ENCODE data around the gene LZTS3. TPM values are rescaled to one million over a fixed set of nuclear protein-coding genes. Genes with fewer than 3 reads are reported as not detected.
"Not testable (repeated sequence)": the region's sequence is repeated elsewhere in the genome, so short reads cannot be mapped to it uniquely, and the experiment has no call there.

LZTS3 gene
- not detected for polyA plus RNA-seq

- Mint-ChIP-seq H3K4me3 (peak within 1 kb of the TSS; percentile 77 to 87 (median 83)), H3K27ac (peak within 1 kb of the TSS in 4 of 6 donors; percentile 32 to 87 (median 53)), H3K9me3 (no peaks in the 10 kb centered on the region), H3K4me1 (peaks cover 11 to 17% of the 10 kb centered on the region in 2 donors), H3K27me3 (ENCODE audit: low read depth in 3 of 3) (peaks cover 17 to 25% (median 23%) of the 10 kb centered on the region in 3 donors), H3K36me3 (peaks cover 0 to 5% (median 0%) of the 10 kb centered on the region in 3 donors)
- peak; percentile 72 to 77 (median 76) for DNase-seq
Measured at GRCh38 chr20:3172933-3173609, at the start of gene LZTS3. Gene LZTS3 (minus strand): TSS chr20:3173549. CDS start chr20:3167163, 6,386 bp downstream.

DNA sequence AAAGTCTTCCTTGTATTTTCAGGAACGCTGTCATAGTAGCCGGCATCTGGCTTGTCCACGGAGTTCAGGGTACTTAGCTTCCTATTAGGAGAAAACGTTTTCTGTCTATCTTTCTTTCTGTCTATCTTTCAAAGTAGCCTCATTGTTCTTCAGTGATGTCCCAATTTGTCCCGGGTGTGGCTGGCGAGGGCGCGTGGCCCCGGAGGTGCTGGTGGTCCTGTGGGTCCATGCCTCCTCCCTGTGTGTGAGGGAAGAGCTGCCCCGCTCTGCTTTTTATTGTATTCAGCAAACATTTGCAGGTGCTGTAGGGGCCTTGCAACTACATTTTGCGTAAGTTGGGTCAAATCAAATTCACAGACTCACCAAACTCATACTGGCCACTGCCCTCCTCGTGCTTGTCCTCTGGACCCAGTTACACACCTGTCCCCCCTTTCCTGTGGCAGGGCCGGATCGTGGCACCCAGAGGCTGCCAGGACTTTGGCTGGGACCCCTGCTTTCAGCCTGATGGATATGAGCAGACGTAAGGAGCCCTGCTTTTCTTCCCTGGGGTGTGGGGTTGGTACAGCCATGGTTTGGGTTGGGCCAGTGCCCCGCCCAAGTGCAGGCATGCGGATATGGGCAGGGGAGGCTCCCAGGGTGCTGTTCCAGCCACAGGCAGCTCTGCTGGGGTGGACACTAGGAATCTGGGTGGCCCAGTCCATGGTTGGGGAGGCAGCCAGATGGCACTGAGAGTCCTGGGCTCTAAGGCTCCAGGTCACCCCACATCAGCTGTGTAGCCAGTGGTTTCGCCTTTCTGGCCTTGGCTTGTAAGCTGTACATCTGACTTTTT, 48.3 kb upstream of the LZTS3 start:
- no peaks in the 10 kb centered on the region for H3K9me3 Mint-ChIP-seq
- no peak overlapping the region for H3K27ac Mint-ChIP-seq
- peaks cover 0 to 7% of the 10 kb centered on the region in 2 donors for H3K4me1 Mint-ChIP-seq
- no peak for DNase-seq
- peaks cover 0 to 2% (median 0%) of the 10 kb centered on the region in 3 donors for H3K27me3 Mint-ChIP-seq (ENCODE audit: low read depth in 3 of 3)
- no peak overlapping the region for H3K4me3 Mint-ChIP-seq
- H3K36me3 Mint-ChIP-seq, result peaks cover 0 to 11% (median 9%) of the 10 kb centered on the region in 3 donors

DNA sequence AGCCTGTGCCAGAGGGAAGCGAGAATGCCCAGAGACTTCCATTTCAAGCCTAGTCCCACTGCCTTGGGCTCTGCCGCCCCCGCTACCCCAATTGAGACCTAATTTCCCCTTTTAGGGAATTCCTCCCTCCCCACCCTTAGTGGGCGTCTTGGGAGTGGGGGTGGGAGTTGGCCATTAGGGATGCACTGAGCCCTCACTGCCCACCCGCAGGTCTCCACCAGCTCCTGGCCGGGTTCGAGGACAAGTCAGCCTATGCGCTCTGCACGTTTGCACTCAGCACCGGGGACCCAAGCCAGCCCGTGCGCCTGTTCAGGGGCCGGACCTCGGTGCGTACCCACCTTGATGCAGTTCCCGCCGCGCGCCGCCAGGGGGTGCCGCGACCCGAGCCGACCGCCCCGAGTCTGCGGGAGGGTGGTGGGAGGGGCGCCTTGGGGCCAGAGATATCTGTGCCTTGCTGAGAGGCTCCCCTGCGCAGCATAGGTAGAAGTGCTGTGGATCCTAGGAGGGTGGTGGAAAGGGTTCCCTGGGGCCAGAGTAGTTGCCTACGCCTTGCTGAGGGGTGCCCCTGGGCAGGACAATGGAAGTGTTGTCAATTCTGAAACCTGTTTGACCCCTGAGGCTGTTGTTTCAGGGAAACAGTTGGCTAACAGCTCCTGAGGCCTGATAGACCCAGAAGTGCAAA, 45.1 kb upstream of the LZTS3 start:
- peaks cover 0 to 7% of the 10 kb centered on the region in 2 donors for H3K4me1 Mint-ChIP-seq
- H3K27me3 Mint-ChIP-seq (ENCODE audit: low read depth in 3 of 3), result peaks cover 0 to under 1% (median 0%) of the 10 kb centered on the region in 3 donors
- H3K36me3 Mint-ChIP-seq, result peaks cover 3 to 17% (median 9%) of the 10 kb centered on the region in 3 donors
- no peak overlapping the region for H3K27ac Mint-ChIP-seq
- H3K9me3 Mint-ChIP-seq, result no peaks in the 10 kb centered on the region
- peak; percentile 52 to 66 (median 64) for DNase-seq
- no peak overlapping the region for H3K4me3 Mint-ChIP-seq

GRCh38 chr20:3215359-3215917, 42.1 kb upstream of the LZTS3 start:
- not testable (repeated sequence) for H3K27ac Mint-ChIP-seq; H3K4me3 Mint-ChIP-seq; H3K27me3 Mint-ChIP-seq (ENCODE audit: low read depth in 3 of 3); DNase-seq; H3K4me1 Mint-ChIP-seq; H3K9me3 Mint-ChIP-seq
- H3K36me3 Mint-ChIP-seq, result peaks cover 0 to 11% (median 8%) of the 10 kb centered on the region in 3 donors

- no peak overlapping the region for H3K4me3 Mint-ChIP-seq
- peaks cover 24 to 25% of the 10 kb centered on the region in 2 donors for H3K4me1 Mint-ChIP-seq
- no peak for DNase-seq
- peaks cover 0 to 3% (median 1%) of the 10 kb centered on the region in 3 donors for H3K27me3 Mint-ChIP-seq (ENCODE audit: low read depth in 3 of 3)
- H3K9me3 Mint-ChIP-seq, result no peaks in the 10 kb centered on the region
- peaks cover 0 to 11% (median 8%) of the 10 kb centered on the region in 3 donors for H3K36me3 Mint-ChIP-seq
- H3K27ac Mint-ChIP-seq, result no peak overlapping the region
Measured at GRCh38 chr20:3213226-3213625, 39.9 kb upstream of the LZTS3 start.

DNA sequence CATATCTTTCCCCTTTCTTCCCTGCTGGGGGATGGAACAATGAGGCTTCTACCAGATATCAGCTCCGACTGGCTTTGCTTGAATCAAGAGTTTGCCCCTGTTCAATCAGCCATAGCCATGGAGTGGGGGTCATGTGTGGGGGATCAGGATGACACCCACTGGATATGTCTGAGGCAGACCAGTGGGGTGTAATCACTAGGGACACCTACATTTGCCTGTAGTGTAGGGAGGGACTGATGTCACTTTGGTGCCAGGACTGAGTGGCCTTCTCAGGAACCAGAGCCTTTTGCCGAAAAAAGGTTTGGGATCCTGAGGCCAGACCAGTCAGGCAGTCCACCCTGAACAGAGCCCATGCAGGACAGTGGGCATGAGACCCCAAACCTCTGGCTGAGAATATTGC, 37.0 kb upstream of the LZTS3 start:
- Mint-ChIP-seq H3K27ac (peak overlapping the region; percentile 78 to 99 (median 96)), H3K4me1 (peaks cover 24 to 27% of the 10 kb centered on the region in 2 donors), H3K36me3 (peaks cover 0 to 11% (median 8%) of the 10 kb centered on the region in 3 donors), H3K27me3 (ENCODE audit: low read depth in 3 of 3) (peaks cover 0 to 3% (median 1%) of the 10 kb centered on the region in 3 donors), H3K9me3 (no peaks in the 10 kb centered on the region), H3K4me3 (peak overlapping the region; percentile 89 to 100 (median 100))
- DNase-seq, result no peak

DNA sequence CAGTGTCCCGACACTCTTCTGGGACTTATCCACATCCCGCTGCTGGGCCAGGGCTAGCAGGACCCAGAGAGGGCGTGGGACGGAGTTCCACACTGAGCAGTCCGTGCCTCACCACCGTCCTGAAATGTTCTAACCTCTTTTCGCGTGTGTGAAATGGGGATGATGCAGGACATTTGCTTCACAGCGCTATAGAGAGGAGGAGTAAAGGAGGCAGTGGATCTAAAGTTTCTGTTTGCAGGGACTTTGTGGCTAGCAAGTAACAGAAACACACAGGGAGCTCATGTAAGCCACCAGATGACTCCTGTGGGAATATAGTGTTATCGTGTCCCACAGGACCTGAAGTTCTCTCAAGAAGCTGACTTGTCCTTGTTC, 36.6 kb upstream of the LZTS3 start:
- H3K27me3 Mint-ChIP-seq (ENCODE audit: low read depth in 3 of 3), result peaks cover 0 to 3% (median 1%) of the 10 kb centered on the region in 3 donors
- DNase-seq, result no peak
- H3K36me3 Mint-ChIP-seq, result peaks cover 0 to 11% (median 8%) of the 10 kb centered on the region in 3 donors
- peak overlapping the region; percentile 81 to 99 (median 96) for H3K27ac Mint-ChIP-seq
- peaks cover 24 to 27% of the 10 kb centered on the region in 2 donors for H3K4me1 Mint-ChIP-seq
- H3K4me3 Mint-ChIP-seq, result peak overlapping the region; percentile 89 to 100 (median 100)
- H3K9me3 Mint-ChIP-seq, result no peaks in the 10 kb centered on the region

DNA sequence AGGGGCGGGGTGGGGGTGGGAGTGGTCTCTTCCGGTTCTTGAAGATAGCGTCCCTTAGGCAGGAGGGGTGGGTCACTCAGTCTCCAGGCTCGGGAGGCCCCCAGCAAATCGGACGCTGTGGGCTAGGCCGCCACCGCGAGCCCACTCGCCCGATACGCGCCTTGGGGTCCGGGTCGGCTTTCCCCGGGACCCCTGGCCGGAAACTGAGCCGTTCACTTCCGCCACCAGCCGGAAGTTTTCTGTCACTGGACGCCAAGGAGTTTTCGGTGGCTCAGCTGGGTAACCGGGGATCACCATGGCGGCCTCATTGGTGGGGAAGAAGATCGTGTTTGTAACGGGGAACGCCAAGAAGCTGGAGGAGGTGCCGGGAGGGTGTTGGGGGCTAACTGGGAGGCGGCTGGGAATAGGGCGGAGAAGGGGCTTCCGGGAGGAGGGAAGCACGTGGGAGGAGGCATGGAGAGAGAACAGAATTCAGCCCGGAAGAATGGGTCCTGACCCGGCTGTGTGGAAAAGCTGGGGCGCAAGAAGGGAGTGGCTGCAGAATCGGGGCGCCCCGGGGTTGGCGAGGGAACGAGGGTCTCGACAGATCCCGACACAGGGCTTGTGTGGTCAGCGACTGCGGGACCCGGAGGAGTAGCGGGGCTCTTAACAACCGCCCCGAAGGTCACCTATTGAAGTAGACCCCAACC, 36.1 kb upstream of the LZTS3 start, which contains the start of gene ITPA:
Gene ITPA, plus strand, starts transcription at position 242 of the 689 bp plus-strand sequence. Its CDS starts 54 bp downstream, at position 296.
- Mint-ChIP-seq H3K27ac (peak within 1 kb of the TSS; percentile 81 to 99 (median 96)), H3K36me3 (peaks cover 0 to 11% (median 8%) of the 10 kb centered on the region in 3 donors), H3K4me1 (peaks cover 26 to 32% of the 10 kb centered on the region in 2 donors), H3K4me3 (peak within 1 kb of the TSS; percentile 89 to 100 (median 100)), H3K9me3 (no peaks in the 10 kb centered on the region), H3K27me3 (ENCODE audit: low read depth in 3 of 3) (peaks cover 3 to 4% (median 4%) of the 10 kb centered on the region in 3 donors)
- peak; percentile 54 to 58 (median 54) for DNase-seq

DNA sequence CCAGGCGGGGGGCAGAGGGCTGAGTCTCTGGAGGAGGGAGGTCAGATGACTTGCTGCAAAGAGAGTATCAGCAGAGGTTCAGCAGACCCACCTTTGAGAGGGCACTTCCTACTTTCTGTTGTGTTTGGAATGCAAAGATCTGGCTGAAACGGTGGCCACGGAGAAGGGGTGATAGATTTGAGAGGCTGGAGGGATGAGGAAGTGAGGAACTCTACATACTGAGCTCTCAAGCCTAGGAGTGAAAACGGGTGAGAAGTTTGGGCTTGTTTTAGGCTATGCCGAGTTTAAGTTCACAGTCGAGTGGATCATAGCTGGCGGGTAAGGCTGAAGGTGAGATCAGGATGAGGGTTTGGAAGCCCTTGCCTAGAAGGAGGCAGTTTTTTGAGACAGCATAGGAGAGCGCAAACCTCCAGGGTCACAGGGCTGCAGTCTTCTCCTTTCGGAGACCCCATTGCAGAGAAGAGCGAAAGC, 35.5 kb upstream of the LZTS3 start:
- DNase-seq, result peak in 1 of 3 donors; percentile 14
- Mint-ChIP-seq H3K36me3 (peaks cover 0 to 9% (median 5%) of the 10 kb centered on the region in 3 donors), H3K4me1 (peaks cover 30 to 35% of the 10 kb centered on the region in 2 donors)

GRCh38 chr20:3204124-3204794, 30.9 kb upstream of the LZTS3 start, which contains the start of gene DDRGK1:
Gene DDRGK1 (minus strand): TSS chr20:3204682. CDS start chr20:3204627, 55 bp downstream.
- peak within 1 kb of the TSS; percentile 92 to 96 (median 94) for H3K4me3 Mint-ChIP-seq
- H3K4me1 Mint-ChIP-seq, result peaks cover 26 to 31% of the 10 kb centered on the region in 2 donors
- no peaks in the 10 kb centered on the region for H3K9me3 Mint-ChIP-seq
- peak; percentile 89 to 92 (median 92) for DNase-seq
- peaks cover 4 to 11% (median 9%) of the 10 kb centered on the region in 3 donors for H3K36me3 Mint-ChIP-seq
- H3K27me3 Mint-ChIP-seq (ENCODE audit: low read depth in 3 of 3), result peaks cover 5 to 6% (median 6%) of the 10 kb centered on the region in 3 donors
- peak within 1 kb of the TSS; percentile 86 to 96 (median 92) for H3K27ac Mint-ChIP-seq

More for the DNA sequence above, 35.5 kb upstream of the LZTS3 start:
- Mint-ChIP-seq H3K4me3 (peak overlapping the region; percentile 89 to 100 (median 100)), H3K27ac (peak overlapping the region; percentile 81 to 96 (median 94)), H3K27me3 (ENCODE audit: low read depth in 3 of 3) (peaks cover 6 to 8% (median 6%) of the 10 kb centered on the region in 3 donors), H3K9me3 (no peaks in the 10 kb centered on the region)

GRCh38 chr20:3203315-3204123, 30.2 kb upstream of the LZTS3 start:
- Mint-ChIP-seq H3K36me3 (peaks cover 4 to 18% (median 9%) of the 10 kb centered on the region in 3 donors), H3K27ac (peak overlapping the region; percentile 86 to 96 (median 92)), H3K4me3 (peak overlapping the region; percentile 92 to 96 (median 94)), H3K9me3 (no peaks in the 10 kb centered on the region), H3K27me3 (ENCODE audit: low read depth in 3 of 3) (peaks cover 5 to 6% (median 6%) of the 10 kb centered on the region in 3 donors), H3K4me1 (peaks cover 21 to 24% of the 10 kb centered on the region in 2 donors)
- DNase-seq, result peak; percentile 7 to 14 (median 13)
